ENCODE measurements around the gene PEX1.

PEX1 gene

GRCh38 chr7:92466682-92467081 is 61.6 kb downstream of the PEX1 start:
- no peak overlapping the region for H3K4me3 ChIP-seq (ENCODE audit: low read length)
- TF ChIP-seq CTCF (conservative IDR thresholded peaks at IDR 0.05; ENCODE audit: low read depth, low read length): no peak
- no peak for DNase-seq (ENCODE audit: low read depth)

- H3K4me3 ChIP-seq (ENCODE audit: low read length): no peak overlapping the region
- TF ChIP-seq CTCF (conservative IDR thresholded peaks at IDR 0.05; ENCODE audit: low read depth, low read length): no peak
- DNase-seq (ENCODE audit: low read depth): no peak
These were observed 63.8 kb downstream of the PEX1 start for GRCh38 chr7:92464515-92464914.

GRCh38 chr7:92462560-92462959 is 65.8 kb downstream of the PEX1 start:
- no peak for DNase-seq (ENCODE audit: low read depth)
- no peak for TF ChIP-seq CTCF (conservative IDR thresholded peaks at IDR 0.05; ENCODE audit: low read depth, low read length)
- H3K4me3 ChIP-seq (ENCODE audit: low read length): no peak overlapping the region

- H3K4me3 ChIP-seq (ENCODE audit: low read length): no peak overlapping the region
- DNase-seq (ENCODE audit: low read depth): no peak
- TF ChIP-seq CTCF (conservative IDR thresholded peaks at IDR 0.05; ENCODE audit: low read depth, low read length): peak; percentile 88
These were observed 67.0 kb downstream of the PEX1 start for GRCh38 chr7:92461027-92462003.

GRCh38 chr7:92460510-92460909 is 67.8 kb downstream of the PEX1 start:
- no peak for TF ChIP-seq CTCF (conservative IDR thresholded peaks at IDR 0.05; ENCODE audit: low read depth, low read length)
- no peak for DNase-seq (ENCODE audit: low read depth)
- no peak overlapping the region for H3K4me3 ChIP-seq (ENCODE audit: low read length)

- no peak for DNase-seq (ENCODE audit: low read depth)
- no peak overlapping the region for H3K4me3 ChIP-seq (ENCODE audit: low read length)
- no peak for TF ChIP-seq CTCF (conservative IDR thresholded peaks at IDR 0.05; ENCODE audit: low read depth, low read length)
These were observed 68.2 kb downstream of the PEX1 start for GRCh38 chr7:92460109-92460508.

- no peak for TF ChIP-seq CTCF (conservative IDR thresholded peaks at IDR 0.05; ENCODE audit: low read depth, low read length)
- no peak for DNase-seq (ENCODE audit: low read depth)
- H3K4me3 ChIP-seq (ENCODE audit: low read length): no peak overlapping the region
These were observed 72.1 kb downstream of the PEX1 start for GRCh38 chr7:92456236-92456635.

Data from retinal pigment epithelial cell (primary cell).